GM13977 (cell line): ENCODE results near the gene LUZP2.
"Not testable (repeated sequence)": the region's sequence is repeated elsewhere in the genome, so short reads cannot be mapped to it uniquely, and the experiment has no call there.

ENCODE experiments used
- DNase-seq: peaks from one replicate; pipeline ENCODE4 v3.0.0; 2012; ENCODE audit warnings: low spot score
- in situ Hi-C: fragments of 300-500 bp; cut with MboI; formaldehyde crosslinking; loops from one replicate; pipeline ENCODE4 v1.12.0; 2022; ENCODE audit warnings: low sequenced_read_pairs, low pct_unique_long_range_greater_than_20kb, mixed read lengths, inconsistent platforms; ENCODE audit not compliant: unreplicated experiment
- TF ChIP-seq, protein P1 (sequence below): IDR thresholded peaks from 2 replicates; pipeline ENCODE4 v1.5.1; 2012; ENCODE audit warnings: mild to moderate bottlenecking, control low read depth; ENCODE audit not compliant: insufficient read depth; ENCODE audit errors: extremely low read depth, missing control alignments

Gene LUZP2

DNA sequence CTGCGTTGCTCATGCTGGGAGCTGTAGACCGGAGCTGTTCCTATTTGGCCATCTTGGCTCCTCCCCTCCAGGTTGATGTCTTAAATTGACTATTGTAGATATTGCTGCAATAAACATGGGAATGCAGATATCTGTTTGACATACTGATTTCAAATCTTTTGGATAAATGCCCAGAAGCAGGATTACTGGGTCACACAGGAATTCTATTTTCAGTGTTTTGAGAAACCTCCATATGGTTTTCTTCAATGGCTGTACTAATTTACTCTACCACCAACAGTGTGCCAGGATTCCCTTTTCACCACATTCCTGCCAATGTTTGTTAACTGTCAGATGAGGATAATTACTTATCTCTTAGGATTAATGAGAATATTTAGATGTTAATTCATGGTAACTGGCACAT lies 467.0 kb downstream of the LUZP2 start:
- TF ChIP-seq, protein P1, sequence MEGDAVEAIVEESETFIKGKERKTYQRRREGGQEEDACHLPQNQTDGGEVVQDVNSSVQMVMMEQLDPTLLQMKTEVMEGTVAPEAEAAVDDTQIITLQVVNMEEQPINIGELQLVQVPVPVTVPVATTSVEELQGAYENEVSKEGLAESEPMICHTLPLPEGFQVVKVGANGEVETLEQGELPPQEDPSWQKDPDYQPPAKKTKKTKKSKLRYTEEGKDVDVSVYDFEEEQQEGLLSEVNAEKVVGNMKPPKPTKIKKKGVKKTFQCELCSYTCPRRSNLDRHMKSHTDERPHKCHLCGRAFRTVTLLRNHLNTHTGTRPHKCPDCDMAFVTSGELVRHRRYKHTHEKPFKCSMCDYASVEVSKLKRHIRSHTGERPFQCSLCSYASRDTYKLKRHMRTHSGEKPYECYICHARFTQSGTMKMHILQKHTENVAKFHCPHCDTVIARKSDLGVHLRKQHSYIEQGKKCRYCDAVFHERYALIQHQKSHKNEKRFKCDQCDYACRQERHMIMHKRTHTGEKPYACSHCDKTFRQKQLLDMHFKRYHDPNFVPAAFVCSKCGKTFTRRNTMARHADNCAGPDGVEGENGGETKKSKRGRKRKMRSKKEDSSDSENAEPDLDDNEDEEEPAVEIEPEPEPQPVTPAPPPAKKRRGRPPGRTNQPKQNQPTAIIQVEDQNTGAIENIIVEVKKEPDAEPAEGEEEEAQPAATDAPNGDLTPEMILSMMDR = no peak
- in situ Hi-C loops = no loop called here
- no peak for DNase-seq

DNA sequence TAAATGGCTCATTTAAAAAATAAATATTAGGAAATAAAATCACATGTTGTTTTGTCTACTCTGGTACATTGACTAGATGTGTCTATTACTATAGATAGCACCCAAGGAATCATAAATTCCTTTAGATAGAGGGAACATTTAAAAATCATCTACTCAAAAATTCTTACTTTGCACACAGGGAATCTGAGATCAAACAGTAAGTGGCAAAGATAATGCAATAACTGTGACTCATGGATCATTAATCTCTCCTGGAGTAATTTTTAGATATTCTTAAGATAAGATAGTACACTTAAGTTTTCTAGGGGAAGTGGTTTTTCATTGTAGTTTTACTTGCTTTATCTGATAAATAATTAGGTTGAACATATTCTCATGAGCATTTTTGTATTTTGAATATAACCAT lies 468.9 kb downstream of the LUZP2 start:
- no peak for DNase-seq
- TF ChIP-seq, protein P1 = no peak
- in situ Hi-C loops = no loop called here

DNA sequence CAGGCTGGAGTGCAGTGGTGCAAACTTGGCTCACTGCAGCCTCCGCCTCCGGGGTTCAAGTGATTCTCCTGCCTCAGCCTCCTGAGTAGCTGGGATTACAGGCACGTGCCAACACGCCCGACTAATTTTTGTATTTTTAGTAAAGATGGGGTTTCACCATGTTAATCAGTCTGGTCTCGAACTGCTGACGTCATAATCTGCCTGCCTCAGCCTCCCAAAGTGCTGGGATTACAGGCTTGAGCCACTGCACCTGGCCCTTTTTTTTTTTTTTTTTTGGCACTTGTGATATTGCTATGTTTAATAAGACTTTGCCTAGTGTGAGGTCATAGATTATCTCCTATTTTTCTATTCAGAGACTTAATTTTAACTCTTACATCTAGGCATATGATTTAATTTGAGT lies 497.1 kb downstream of the LUZP2 start:
- in situ Hi-C loops = not testable (repeated sequence)

DNA sequence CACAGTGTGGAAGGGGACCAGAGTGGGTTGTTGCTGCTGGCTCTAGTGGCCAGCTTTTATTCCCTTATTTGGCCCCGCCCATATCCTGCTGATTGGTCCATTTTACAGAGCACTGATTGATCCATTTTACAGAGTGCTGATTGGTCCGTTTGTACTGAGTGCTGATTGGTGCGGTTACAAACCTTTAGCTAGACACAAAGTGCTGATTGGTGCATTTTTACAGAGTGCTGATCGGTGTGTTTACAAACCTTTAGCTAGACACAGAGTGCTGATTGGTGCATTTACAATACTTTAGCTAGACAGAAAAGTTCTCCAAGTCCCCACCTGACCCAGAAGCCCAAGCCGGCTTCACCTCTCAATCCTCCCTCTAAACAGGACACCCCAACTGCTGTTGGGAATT lies 503.1 kb downstream of the LUZP2 start:
- in situ Hi-C loops = not testable (repeated sequence)

More for the DNA sequence above, 497.1 kb downstream of the LUZP2 start:
- DNase-seq = not testable (repeated sequence)

DNA sequence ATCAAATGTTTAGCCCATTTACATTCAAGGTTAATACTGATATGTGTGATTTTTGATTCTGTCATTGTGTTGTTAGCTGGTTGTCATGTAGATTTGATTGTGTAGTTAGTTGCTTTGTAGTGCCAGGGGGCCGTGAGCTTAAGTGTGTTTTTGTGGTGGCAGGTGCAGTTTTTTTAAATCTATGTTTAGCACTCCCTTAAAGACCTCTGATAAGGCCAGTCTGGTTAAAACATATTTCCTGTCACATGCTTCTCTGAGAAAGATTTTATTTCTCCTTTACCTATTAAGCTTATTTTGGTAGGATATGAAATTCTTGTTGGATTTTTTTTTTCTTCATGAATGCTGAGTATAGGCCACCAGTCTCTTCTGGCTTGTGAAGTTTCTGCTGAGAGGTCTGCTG lies 540.6 kb downstream of the LUZP2 start:
- TF ChIP-seq, protein P1 = no peak
- DNase-seq = no peak
- in situ Hi-C loops = no loop called here

More for the DNA sequence above, 503.1 kb downstream of the LUZP2 start:
- not testable (repeated sequence) for DNase-seq

DNA sequence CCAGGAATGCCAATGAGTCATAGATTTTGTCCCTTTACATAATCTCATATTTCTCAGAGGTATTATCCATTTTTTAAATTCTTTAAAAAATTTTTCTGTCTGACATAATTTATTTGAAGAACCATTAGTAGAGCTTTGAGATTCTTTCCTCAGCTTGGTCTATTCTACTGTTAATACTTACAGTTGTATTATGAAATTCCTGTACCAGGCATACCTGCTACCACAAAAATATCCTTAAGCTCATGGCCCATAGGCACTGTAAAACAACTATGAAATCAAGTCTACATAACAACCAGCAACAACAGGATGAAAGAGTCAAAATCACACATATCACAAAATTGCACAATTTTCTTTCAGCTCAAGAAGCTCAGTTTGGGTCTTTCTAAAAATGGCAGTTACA lies 541.3 kb downstream of the LUZP2 start:
- in situ Hi-C loops = no loop called here
- TF ChIP-seq, protein P1 = no peak
- no peak for DNase-seq

DNA sequence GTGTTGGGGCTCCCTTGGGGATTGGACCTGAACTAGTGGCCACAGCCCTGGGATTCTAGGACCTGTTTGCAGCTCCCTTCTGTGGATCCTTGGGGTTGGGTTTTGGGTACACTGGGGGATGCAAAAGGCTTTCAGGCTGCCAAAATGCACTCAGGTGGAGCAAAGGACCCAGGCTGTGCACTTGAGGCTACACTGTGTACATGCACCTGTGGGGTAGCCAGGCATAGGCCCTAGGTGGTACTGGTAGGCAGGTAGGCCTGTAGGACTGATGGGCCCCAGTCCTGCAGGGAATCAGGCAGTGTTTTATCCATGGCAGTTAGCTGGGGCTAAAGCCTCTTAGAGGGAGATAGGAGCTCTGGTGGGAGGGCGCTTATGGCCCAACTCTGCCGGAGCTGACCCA lies 542.3 kb downstream of the LUZP2 start:
- DNase-seq = no peak
- TF ChIP-seq, protein P1 = no peak
- in situ Hi-C loops = no loop called here

DNA sequence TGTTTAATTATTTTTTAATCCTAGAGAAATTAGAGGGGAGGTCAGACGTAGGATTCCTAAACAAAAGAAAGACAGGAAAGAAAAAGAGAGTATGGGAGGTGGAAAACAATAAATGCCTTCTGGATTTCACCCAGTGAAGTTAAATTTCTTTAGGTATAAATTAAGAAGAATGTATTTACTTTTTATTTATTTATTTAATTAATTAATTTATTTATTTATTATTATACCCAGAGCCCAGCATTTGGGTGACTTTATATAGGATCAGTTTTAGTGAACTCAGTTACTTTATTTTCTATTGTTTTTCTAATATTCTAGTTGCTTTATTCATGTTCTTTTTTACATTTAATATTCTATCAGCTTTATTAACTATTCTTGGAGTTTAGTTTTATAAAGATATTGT lies 551.8 kb downstream of the LUZP2 start:
- no peak for DNase-seq
- in situ Hi-C loops = no loop called here
- TF ChIP-seq, protein P1 = no peak
